Measurements from ENCODE around the gene CCDC192.

- TF ChIP-seq, protein P1, sequence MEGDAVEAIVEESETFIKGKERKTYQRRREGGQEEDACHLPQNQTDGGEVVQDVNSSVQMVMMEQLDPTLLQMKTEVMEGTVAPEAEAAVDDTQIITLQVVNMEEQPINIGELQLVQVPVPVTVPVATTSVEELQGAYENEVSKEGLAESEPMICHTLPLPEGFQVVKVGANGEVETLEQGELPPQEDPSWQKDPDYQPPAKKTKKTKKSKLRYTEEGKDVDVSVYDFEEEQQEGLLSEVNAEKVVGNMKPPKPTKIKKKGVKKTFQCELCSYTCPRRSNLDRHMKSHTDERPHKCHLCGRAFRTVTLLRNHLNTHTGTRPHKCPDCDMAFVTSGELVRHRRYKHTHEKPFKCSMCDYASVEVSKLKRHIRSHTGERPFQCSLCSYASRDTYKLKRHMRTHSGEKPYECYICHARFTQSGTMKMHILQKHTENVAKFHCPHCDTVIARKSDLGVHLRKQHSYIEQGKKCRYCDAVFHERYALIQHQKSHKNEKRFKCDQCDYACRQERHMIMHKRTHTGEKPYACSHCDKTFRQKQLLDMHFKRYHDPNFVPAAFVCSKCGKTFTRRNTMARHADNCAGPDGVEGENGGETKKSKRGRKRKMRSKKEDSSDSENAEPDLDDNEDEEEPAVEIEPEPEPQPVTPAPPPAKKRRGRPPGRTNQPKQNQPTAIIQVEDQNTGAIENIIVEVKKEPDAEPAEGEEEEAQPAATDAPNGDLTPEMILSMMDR (conservative IDR thresholded peaks at IDR 0.05): no peak
- TF ChIP-seq ZFX (IDR thresholded peaks at IDR 0.05): no peak
These were observed 276.3 kb downstream of the CCDC192 start for GRCh38 chr5:127979475-127979874.
